Measurements from ENCODE around the gene HDAC9.

DNA sequence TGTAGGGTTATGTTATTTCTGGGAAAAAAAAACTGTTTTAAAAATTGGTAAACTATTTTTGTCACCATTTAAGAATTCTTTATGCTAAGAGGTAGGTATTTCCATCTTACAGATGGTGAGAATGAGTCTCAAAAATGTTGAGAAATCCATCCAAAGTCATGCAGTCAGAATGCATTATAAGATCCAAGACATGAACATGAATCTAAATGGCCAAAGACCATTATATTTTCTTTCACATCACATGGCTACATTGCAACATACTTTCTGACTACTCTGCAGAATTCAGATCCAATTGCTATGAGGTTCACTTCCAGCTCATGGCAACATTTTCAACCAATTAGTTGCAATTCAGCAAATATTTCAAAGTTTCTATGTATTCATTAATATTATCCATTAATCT, 440.7 kb downstream of the HDAC9 start:
- TF ChIP-seq RXRA (IDR thresholded peaks at IDR 0.05; ENCODE audit: borderline replicate concordance, low read depth) (no peak), RCOR1 (IDR thresholded peaks at IDR 0.05; ENCODE audit: low read length) (no peak), POLR2AphosphoS5 (IDR thresholded peaks at IDR 0.05; ENCODE audit: low read depth, low read length) (no peak), MXI1 (IDR thresholded peaks at IDR 0.05; ENCODE audit: low read depth, low read length) (no peak), TCF12 (IDR thresholded peaks at IDR 0.05) (no peak), ELF1 (IDR thresholded peaks at IDR 0.05) (no peak), SIN3A (IDR thresholded peaks at IDR 0.05; ENCODE audit: borderline replicate concordance, low read depth, low read length) (no peak)
- TF ChIP-seq, protein P1, sequence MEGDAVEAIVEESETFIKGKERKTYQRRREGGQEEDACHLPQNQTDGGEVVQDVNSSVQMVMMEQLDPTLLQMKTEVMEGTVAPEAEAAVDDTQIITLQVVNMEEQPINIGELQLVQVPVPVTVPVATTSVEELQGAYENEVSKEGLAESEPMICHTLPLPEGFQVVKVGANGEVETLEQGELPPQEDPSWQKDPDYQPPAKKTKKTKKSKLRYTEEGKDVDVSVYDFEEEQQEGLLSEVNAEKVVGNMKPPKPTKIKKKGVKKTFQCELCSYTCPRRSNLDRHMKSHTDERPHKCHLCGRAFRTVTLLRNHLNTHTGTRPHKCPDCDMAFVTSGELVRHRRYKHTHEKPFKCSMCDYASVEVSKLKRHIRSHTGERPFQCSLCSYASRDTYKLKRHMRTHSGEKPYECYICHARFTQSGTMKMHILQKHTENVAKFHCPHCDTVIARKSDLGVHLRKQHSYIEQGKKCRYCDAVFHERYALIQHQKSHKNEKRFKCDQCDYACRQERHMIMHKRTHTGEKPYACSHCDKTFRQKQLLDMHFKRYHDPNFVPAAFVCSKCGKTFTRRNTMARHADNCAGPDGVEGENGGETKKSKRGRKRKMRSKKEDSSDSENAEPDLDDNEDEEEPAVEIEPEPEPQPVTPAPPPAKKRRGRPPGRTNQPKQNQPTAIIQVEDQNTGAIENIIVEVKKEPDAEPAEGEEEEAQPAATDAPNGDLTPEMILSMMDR (IDR thresholded peaks at IDR 0.05), result no peak
- TF ChIP-seq, protein P2, sequence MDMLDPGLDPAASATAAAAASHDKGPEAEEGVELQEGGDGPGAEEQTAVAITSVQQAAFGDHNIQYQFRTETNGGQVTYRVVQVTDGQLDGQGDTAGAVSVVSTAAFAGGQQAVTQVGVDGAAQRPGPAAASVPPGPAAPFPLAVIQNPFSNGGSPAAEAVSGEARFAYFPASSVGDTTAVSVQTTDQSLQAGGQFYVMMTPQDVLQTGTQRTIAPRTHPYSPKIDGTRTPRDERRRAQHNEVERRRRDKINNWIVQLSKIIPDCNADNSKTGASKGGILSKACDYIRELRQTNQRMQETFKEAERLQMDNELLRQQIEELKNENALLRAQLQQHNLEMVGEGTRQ (IDR thresholded peaks at IDR 0.05; ENCODE audit: borderline replicate concordance, low read depth, low read length), result no peak
- TF ChIP-seq, protein P3, sequence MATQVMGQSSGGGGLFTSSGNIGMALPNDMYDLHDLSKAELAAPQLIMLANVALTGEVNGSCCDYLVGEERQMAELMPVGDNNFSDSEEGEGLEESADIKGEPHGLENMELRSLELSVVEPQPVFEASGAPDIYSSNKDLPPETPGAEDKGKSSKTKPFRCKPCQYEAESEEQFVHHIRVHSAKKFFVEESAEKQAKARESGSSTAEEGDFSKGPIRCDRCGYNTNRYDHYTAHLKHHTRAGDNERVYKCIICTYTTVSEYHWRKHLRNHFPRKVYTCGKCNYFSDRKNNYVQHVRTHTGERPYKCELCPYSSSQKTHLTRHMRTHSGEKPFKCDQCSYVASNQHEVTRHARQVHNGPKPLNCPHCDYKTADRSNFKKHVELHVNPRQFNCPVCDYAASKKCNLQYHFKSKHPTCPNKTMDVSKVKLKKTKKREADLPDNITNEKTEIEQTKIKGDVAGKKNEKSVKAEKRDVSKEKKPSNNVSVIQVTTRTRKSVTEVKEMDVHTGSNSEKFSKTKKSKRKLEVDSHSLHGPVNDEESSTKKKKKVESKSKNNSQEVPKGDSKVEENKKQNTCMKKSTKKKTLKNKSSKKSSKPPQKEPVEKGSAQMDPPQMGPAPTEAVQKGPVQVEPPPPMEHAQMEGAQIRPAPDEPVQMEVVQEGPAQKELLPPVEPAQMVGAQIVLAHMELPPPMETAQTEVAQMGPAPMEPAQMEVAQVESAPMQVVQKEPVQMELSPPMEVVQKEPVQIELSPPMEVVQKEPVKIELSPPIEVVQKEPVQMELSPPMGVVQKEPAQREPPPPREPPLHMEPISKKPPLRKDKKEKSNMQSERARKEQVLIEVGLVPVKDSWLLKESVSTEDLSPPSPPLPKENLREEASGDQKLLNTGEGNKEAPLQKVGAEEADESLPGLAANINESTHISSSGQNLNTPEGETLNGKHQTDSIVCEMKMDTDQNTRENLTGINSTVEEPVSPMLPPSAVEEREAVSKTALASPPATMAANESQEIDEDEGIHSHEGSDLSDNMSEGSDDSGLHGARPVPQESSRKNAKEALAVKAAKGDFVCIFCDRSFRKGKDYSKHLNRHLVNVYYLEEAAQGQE (IDR thresholded peaks at IDR 0.05; ENCODE audit: low read depth, low read length), result no peak
- TF ChIP-seq, protein P4, sequence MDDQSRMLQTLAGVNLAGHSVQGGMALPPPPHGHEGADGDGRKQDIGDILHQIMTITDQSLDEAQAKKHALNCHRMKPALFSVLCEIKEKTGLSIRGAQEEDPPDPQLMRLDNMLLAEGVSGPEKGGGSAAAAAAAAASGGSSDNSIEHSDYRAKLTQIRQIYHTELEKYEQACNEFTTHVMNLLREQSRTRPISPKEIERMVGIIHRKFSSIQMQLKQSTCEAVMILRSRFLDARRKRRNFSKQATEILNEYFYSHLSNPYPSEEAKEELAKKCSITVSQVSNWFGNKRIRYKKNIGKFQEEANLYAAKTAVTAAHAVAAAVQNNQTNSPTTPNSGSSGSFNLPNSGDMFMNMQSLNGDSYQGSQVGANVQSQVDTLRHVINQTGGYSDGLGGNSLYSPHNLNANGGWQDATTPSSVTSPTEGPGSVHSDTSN (IDR thresholded peaks at IDR 0.05), result no peak
- TF ChIP-seq, protein P5, sequence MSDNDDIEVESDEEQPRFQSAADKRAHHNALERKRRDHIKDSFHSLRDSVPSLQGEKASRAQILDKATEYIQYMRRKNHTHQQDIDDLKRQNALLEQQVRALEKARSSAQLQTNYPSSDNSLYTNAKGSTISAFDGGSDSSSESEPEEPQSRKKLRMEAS (IDR thresholded peaks at IDR 0.05; ENCODE audit: low read depth), result no peak

Measured in SK-N-SH (cell line).